ENCODE measurements around the gene EDDM3A. TPM values are rescaled to one million over a fixed set of nuclear protein-coding genes. Genes with fewer than 3 reads are reported as not detected.
"Not testable (repeated sequence)": the region's sequence is repeated elsewhere in the genome, so short reads cannot be mapped to it uniquely, and the experiment has no call there.

EDDM3A gene
- polyA plus RNA-seq, 1 donor from 2014 or later = not detected

- Histone ChIP-seq H3K36me3 (ENCODE audit: insufficient read depth, low read length) (no peaks in the 10 kb centered on the region), H3K9me2 (ENCODE audit: insufficient read depth, low read length) (no peaks in the 10 kb centered on the region), H3K27me3 (ENCODE audit: insufficient read depth, low read depth, low read length) (no peaks in the 10 kb centered on the region), H3K9me3 (ENCODE audit: low read length) (no peaks in the 10 kb centered on the region), H3F3A (ENCODE audit: insufficient read depth, low read length, poor library complexity, severe bottlenecking) (no peaks in the 10 kb centered on the region), H3K79me2 (replicated peaks; ENCODE audit: insufficient read depth, low read length) (no peaks in the 10 kb centered on the region), H3K4me2 (ENCODE audit: low read length) (no peak overlapping the region), H3K27ac (ENCODE audit: low read length) (no peak overlapping the region), H2AFZ (ENCODE audit: low read depth, low read length) (no peak overlapping the region), H3K9ac (ENCODE audit: low read length) (no peak overlapping the region), H3K4me3 (ENCODE audit: low read length) (no peak overlapping the region), H4K20me1 (ENCODE audit: insufficient read depth) (no peaks in the 10 kb centered on the region)
- no peak for TF ChIP-seq MXI1 (conservative IDR thresholded peaks at IDR 0.05; ENCODE audit: poor library complexity, severe bottlenecking)
- no peak for TF ChIP-seq EP300 (conservative IDR thresholded peaks at IDR 0.05; ENCODE audit: poor library complexity, severe bottlenecking)
- TF ChIP-seq TAF1 (IDR thresholded peaks at IDR 0.05; ENCODE audit: low read depth) = no peak
- TF ChIP-seq SMC3 (conservative IDR thresholded peaks at IDR 0.05; ENCODE audit: poor library complexity) = no peak
- TF ChIP-seq RAD21 (conservative IDR thresholded peaks at IDR 0.05) = no peak
- no peak for TF ChIP-seq POLR2AphosphoS5 (IDR thresholded peaks at IDR 0.05)
- no peak for TF ChIP-seq EZH2 (IDR thresholded peaks at IDR 0.05; ENCODE audit: borderline replicate concordance, insufficient read depth, low read length, poor library complexity, severe bottlenecking)
- TF ChIP-seq CTCF (IDR thresholded peaks at IDR 0.05; ENCODE audit: poor library complexity, severe bottlenecking) = no peak
- no peak for TF ChIP-seq REST (IDR thresholded peaks at IDR 0.05; ENCODE audit: borderline replicate concordance)
These were observed 22.2 kb upstream of the EDDM3A start for GRCh38 chr14:20723488-20723887.

- H3K79me2 ChIP-seq (replicated peaks; ENCODE audit: insufficient read depth, low read length); H4K20me1 ChIP-seq (ENCODE audit: insufficient read depth); H3K9me2 ChIP-seq (ENCODE audit: insufficient read depth, low read length); H3K4me3 ChIP-seq (ENCODE audit: low read length); H3K9me3 ChIP-seq (ENCODE audit: low read length); H2AFZ ChIP-seq (ENCODE audit: low read depth, low read length); H3K27ac ChIP-seq (ENCODE audit: low read length); H3K4me2 ChIP-seq (ENCODE audit: low read length); H3K27me3 ChIP-seq (ENCODE audit: insufficient read depth, low read depth, low read length); H3K36me3 ChIP-seq (ENCODE audit: insufficient read depth, low read length); H3F3A ChIP-seq (ENCODE audit: insufficient read depth, low read length, poor library complexity, severe bottlenecking); H3K9ac ChIP-seq (ENCODE audit: low read length): not testable (repeated sequence)
These were observed 19.6 kb upstream of the EDDM3A start for GRCh38 chr14:20726121-20726520.

GRCh38 chr14:20726531-20726930 lies 19.2 kb upstream of the EDDM3A start:
- no peak for TF ChIP-seq REST (IDR thresholded peaks at IDR 0.05; ENCODE audit: borderline replicate concordance)
- Histone ChIP-seq H2AFZ (ENCODE audit: low read depth, low read length) (no peak overlapping the region), H4K20me1 (ENCODE audit: insufficient read depth) (no peaks in the 10 kb centered on the region), H3K27me3 (ENCODE audit: insufficient read depth, low read depth, low read length) (no peaks in the 10 kb centered on the region), H3K36me3 (ENCODE audit: insufficient read depth, low read length) (no peaks in the 10 kb centered on the region), H3K9ac (ENCODE audit: low read length) (no peak overlapping the region), H3K4me3 (ENCODE audit: low read length) (no peak overlapping the region), H3F3A (ENCODE audit: insufficient read depth, low read length, poor library complexity, severe bottlenecking) (no peaks in the 10 kb centered on the region), H3K27ac (ENCODE audit: low read length) (no peak overlapping the region), H3K4me2 (ENCODE audit: low read length) (no peak overlapping the region), H3K79me2 (replicated peaks; ENCODE audit: insufficient read depth, low read length) (no peaks in the 10 kb centered on the region), H3K9me2 (ENCODE audit: insufficient read depth, low read length) (no peaks in the 10 kb centered on the region), H3K9me3 (ENCODE audit: low read length) (no peaks in the 10 kb centered on the region)
